PFSK-1 (cell line): ENCODE data around the gene MLC1.

Experiments used
- FOXP2 ChIP-seq: optimal IDR thresholded peaks from 2 replicates; pipeline ENCODE3; 2011; ENCODE audit warnings: borderline replicate concordance, control low read depth, inconsistent platforms; ENCODE audit not compliant: insufficient read depth; ENCODE audit errors: extremely low read length, extremely low read depth
- POLR2AphosphoS5 ChIP-seq: IDR thresholded peaks from 2 replicates; pipeline ENCODE4 v1.6.1; 2012; ENCODE audit warnings: low read depth, mild to moderate bottlenecking, control low read depth, low read length, moderate library complexity
- SIN3A ChIP-seq: IDR thresholded peaks from 2 replicates; pipeline ENCODE4 v1.6.1; 2012; ENCODE audit warnings: mild to moderate bottlenecking, low read length, moderate library complexity, borderline replicate concordance; ENCODE audit not compliant: insufficient read depth
- TAF1 ChIP-seq: IDR thresholded peaks from 2 replicates; pipeline ENCODE4 v1.6.1; 2012; ENCODE audit warnings: low read length, control low read depth, borderline replicate concordance; ENCODE audit not compliant: insufficient read depth
- TF ChIP-seq, protein P1 (sequence below), 2 experiments: IDR thresholded peaks; 2 replicates each; pipeline versions ENCODE4 v1.6.1 to v1.8.0; 2011 to 2012; ENCODE audit warnings: low read depth in 2 of 2, low read length in 2 of 2, control low read depth in 1 of 2, inconsistent platforms in 1 of 2, mild to moderate bottlenecking in 1 of 2, moderate library complexity in 1 of 2; ENCODE audit not compliant: insufficient read depth in 1 of 2

GRCh38 chr22:50062509-50063135 lies 22.6 kb downstream of the MLC1 start:
- TF ChIP-seq POLR2AphosphoS5 (no peak), TAF1 (no peak), FOXP2 (no peak), SIN3A (no peak)
- TF ChIP-seq, protein P1, sequence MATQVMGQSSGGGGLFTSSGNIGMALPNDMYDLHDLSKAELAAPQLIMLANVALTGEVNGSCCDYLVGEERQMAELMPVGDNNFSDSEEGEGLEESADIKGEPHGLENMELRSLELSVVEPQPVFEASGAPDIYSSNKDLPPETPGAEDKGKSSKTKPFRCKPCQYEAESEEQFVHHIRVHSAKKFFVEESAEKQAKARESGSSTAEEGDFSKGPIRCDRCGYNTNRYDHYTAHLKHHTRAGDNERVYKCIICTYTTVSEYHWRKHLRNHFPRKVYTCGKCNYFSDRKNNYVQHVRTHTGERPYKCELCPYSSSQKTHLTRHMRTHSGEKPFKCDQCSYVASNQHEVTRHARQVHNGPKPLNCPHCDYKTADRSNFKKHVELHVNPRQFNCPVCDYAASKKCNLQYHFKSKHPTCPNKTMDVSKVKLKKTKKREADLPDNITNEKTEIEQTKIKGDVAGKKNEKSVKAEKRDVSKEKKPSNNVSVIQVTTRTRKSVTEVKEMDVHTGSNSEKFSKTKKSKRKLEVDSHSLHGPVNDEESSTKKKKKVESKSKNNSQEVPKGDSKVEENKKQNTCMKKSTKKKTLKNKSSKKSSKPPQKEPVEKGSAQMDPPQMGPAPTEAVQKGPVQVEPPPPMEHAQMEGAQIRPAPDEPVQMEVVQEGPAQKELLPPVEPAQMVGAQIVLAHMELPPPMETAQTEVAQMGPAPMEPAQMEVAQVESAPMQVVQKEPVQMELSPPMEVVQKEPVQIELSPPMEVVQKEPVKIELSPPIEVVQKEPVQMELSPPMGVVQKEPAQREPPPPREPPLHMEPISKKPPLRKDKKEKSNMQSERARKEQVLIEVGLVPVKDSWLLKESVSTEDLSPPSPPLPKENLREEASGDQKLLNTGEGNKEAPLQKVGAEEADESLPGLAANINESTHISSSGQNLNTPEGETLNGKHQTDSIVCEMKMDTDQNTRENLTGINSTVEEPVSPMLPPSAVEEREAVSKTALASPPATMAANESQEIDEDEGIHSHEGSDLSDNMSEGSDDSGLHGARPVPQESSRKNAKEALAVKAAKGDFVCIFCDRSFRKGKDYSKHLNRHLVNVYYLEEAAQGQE (IDR thresholded peaks at IDR 0.05; ENCODE audit: insufficient read depth in 1 of 2, low read depth in 2 of 2, low read length in 2 of 2): no peak
